ENCODE results near the gene CACNA1S. TPM values are rescaled to one million over a fixed set of nuclear protein-coding genes. Genes with fewer than 3 reads are reported as not detected.

Gene CACNA1S
- total RNA-seq, 1 donor from 2014 or later: not detected

- ATAC-seq: no peak
- peak; percentile 41 for DNase-seq (ENCODE audit: missing footprints)
- intact Hi-C loops (cut with DNase I): no loop called here
Measured at GRCh38 chr1:201053155-201053860, 58.9 kb downstream of the CACNA1S start.

GRCh38 chr1:201051399-201051798, 60.8 kb downstream of the CACNA1S start:
- intact Hi-C loops (cut with DNase I): no loop called here
- ATAC-seq (no peak), DNase-seq (ENCODE audit: missing footprints) (no peak)

- intact Hi-C loops (cut with DNase I): no loop called here
- peak; percentile 22 for DNase-seq (ENCODE audit: missing footprints)
- no peak for ATAC-seq
Measured at GRCh38 chr1:201050515-201051277, 61.5 kb downstream of the CACNA1S start.

- intact Hi-C loops (cut with DNase I): no loop called here
- ATAC-seq: no peak
Measured at GRCh38 chr1:201049248-201049831, 62.9 kb downstream of the CACNA1S start.

GRCh38 chr1:201048521-201048920, 63.7 kb downstream of the CACNA1S start:
- ATAC-seq (no peak), DNase-seq (ENCODE audit: missing footprints) (peak; percentile 35)
- intact Hi-C loops (cut with DNase I): no loop called here

More at GRCh38 chr1:201049248-201049831, 62.9 kb downstream of the CACNA1S start:
- DNase-seq (ENCODE audit: missing footprints): no peak

GRCh38 chr1:201044119-201044518, 68.1 kb downstream of the CACNA1S start:
- ATAC-seq: no peak
- peak; percentile 28 for DNase-seq (ENCODE audit: missing footprints)
- intact Hi-C loops (cut with DNase I): no loop called here

GRCh38 chr1:201042779-201043461, 69.3 kb downstream of the CACNA1S start:
- DNase-seq (ENCODE audit: missing footprints): peak; percentile 76
- peak; percentile 71 for ATAC-seq
- intact Hi-C loops (cut with DNase I): loop anchor here (1.0 kb wide), 1 partner anchor 71 kb away; no protein-coding TSS in a partner anchor

- ATAC-seq (no peak), DNase-seq (ENCODE audit: missing footprints) (no peak)
- intact Hi-C loops (cut with DNase I): no loop called here
Measured at GRCh38 chr1:201041011-201041410, 71.2 kb downstream of the CACNA1S start.

GRCh38 chr1:201039876-201040275, 72.3 kb downstream of the CACNA1S start:
- DNase-seq (ENCODE audit: missing footprints) (peak; percentile 8), ATAC-seq (no peak)
- intact Hi-C loops (cut with DNase I): no loop called here

- DNase-seq (ENCODE audit: missing footprints) (peak; percentile 11), ATAC-seq (no peak)
- intact Hi-C loops (cut with DNase I): no loop called here
Measured at GRCh38 chr1:201039418-201039817, 72.8 kb downstream of the CACNA1S start.

GRCh38 chr1:201038186-201038876, 73.9 kb downstream of the CACNA1S start:
- DNase-seq (ENCODE audit: missing footprints) (peak; percentile 26), ATAC-seq (no peak)
- intact Hi-C loops (cut with DNase I): no loop called here

GRCh38 chr1:201036188-201036842, 75.9 kb downstream of the CACNA1S start:
- intact Hi-C loops (cut with DNase I): no loop called here
- peak; percentile 11 for ATAC-seq
- no peak for DNase-seq (ENCODE audit: missing footprints)

GRCh38 chr1:201034671-201035070, 77.6 kb downstream of the CACNA1S start:
- ATAC-seq (no peak), DNase-seq (ENCODE audit: missing footprints) (peak; percentile 9)
- intact Hi-C loops (cut with DNase I): no loop called here

GRCh38 chr1:201032408-201032807, 79.8 kb downstream of the CACNA1S start:
- DNase-seq (ENCODE audit: missing footprints) (peak; percentile 11), ATAC-seq (no peak)
- intact Hi-C loops (cut with DNase I): no loop called here

- DNase-seq (ENCODE audit: missing footprints) (no peak), ATAC-seq (no peak)
- intact Hi-C loops (cut with DNase I): no loop called here
Measured at GRCh38 chr1:201028461-201028889, 83.8 kb downstream of the CACNA1S start.

- DNase-seq (ENCODE audit: missing footprints) (no peak), ATAC-seq (no peak)
- intact Hi-C loops (cut with DNase I): no loop called here
Measured at GRCh38 chr1:201026836-201027235, 85.4 kb downstream of the CACNA1S start.

- DNase-seq (ENCODE audit: missing footprints) (no peak), ATAC-seq (no peak)
- intact Hi-C loops (cut with DNase I): no loop called here
Measured at GRCh38 chr1:201026234-201026633, 86.0 kb downstream of the CACNA1S start.

- intact Hi-C loops (cut with DNase I): no loop called here
- no peak for ATAC-seq
- DNase-seq (ENCODE audit: missing footprints): no peak
Measured at GRCh38 chr1:201025571-201026002, 86.6 kb downstream of the CACNA1S start.
